Adrenal gland (tissue), 12 donors: ENCODE data around the gene VWA2. TPM values are rescaled to one million over a fixed set of nuclear protein-coding genes. Genes with fewer than 3 reads are reported as not detected.

ENCODE experiments used
- DNase-seq, 7 donors: peaks; one replicate each; pipeline ENCODE4 v3.0.0-alpha.2; 2019 to 2020
- H3K27ac ChIP-seq, 5 donors: fragments of 200-600 bp; sonication (generic) in 4 of 5; 1 replicate in 3 of 5; 2 replicates in 2 of 5; pipeline versions ENCODE4 v1.5.1 to v1.8.0; 2016 to 2020; ENCODE audit warnings: mild to moderate bottlenecking in 1 of 5
- H3K27me3 ChIP-seq: fragments of 200-600 bp; 2 replicates; pipeline ENCODE4 v1.8.0; 2021
- H3K36me3 ChIP-seq, 2 donors: fragments of 200-600 bp; replicated peaks in 1 of 2; 1 replicate in 1 of 2; 2 replicates in 1 of 2; pipeline versions ENCODE4 v1.5.1 to v1.8.0; 2018 to 2022
- H3K4me1 ChIP-seq, 2 donors: fragments of 200-600 bp; replicated peaks in 1 of 2; 1 replicate in 1 of 2; 2 replicates in 1 of 2; pipeline versions ENCODE4 v1.5.1 to v1.8.0; 2018 to 2021
- H3K4me3 ChIP-seq, 4 donors: fragments of 200-600 bp; sonication (generic) in 3 of 4; one replicate each; pipeline ENCODE4 v1.5.1; 2016 to 2018
- H3K9me3 ChIP-seq, 3 donors: fragments of 200-600 bp; sonication (generic) in 1 of 3; replicated peaks in 1 of 3; 1 replicate in 2 of 3; 2 replicates in 1 of 3; pipeline versions ENCODE4 v1.5.1 to v1.8.0; 2016 to 2021
- POLR2A ChIP-seq, 2 donors: fragments of 450-650 bp; IDR thresholded peaks; one replicate each; pipeline ENCODE4 v1.6.1; 2017; ENCODE audit warnings: antibody characterized with exemption in 2 of 2, mild to moderate bottlenecking in 2 of 2, moderate library complexity in 1 of 2
- WGBS, 4 donors: extraction: QIAGEN DNeasy Blood & Tissue Kit in 2 of 4; methylation state at CpG; one replicate each; pipeline versions ENCODE4 v1.1.5 to v1.1.7; 2013 to 2017; 5-methylcytosine and 5-hydroxymethylcytosine counted together
- intact Hi-C, 2 donors: fragments of 100-400 bp; cut with DNase I; formaldehyde crosslinking; loops; one replicate each; pipeline versions ENCODE4 v1.14.1 to v1.15.0; 2022 to 2023
- polyA plus RNA-seq, 3 donors: library from polyadenylated mRNA; stranded (reverse); fragments of 200-250 nt in 2 of 3; fragments of 350-450 nt in 1 of 3; fragmentation: Illumina TruSeq in 1 of 3; extraction: RNeasy Lipid Tissue Mini Kit (QIAGEN cat#74804) in 1 of 3; gene quantifications; one replicate each; pipeline ENCODE4 v1.2.3, GENCODE V29; 2013 to 2014
- total RNA-seq, 9 donors: library from RNA; depleted of rRNA in 4 of 9; stranded (reverse); fragments of >200 nt in 4 of 9; fragments of 120-200 nt in 1 of 9; fragmentation: NEBNext Ultra II Directional in 1 of 9; extraction: Animal tissue kit (Norgen Biotek cat#: 25700) in 1 of 9; gene quantifications; one replicate each; pipeline versions ENCODE4 v1.1.0 to v1.2.4, GENCODE V29; 2013 to 2023
- TF ChIP-seq, protein P1 (sequence below), 6 experiments: fragments of 450-650 bp in 4 of 6; fragments of 200-600 bp in 2 of 6; sonication (generic) in 1 of 6; IDR thresholded peaks; 1 replicate in 5 of 6; 2 replicates in 1 of 6; pipeline versions ENCODE4 v1.5.1 to v1.8.0; 2016 to 2021; ENCODE audit warnings: antibody characterized with exemption in 6 of 6, mild to moderate bottlenecking in 2 of 6, moderate library complexity in 1 of 6
- donor health status: healthy with polysubstance abuse.
- donor health status: Bipolar disorder and iron deficiency.
- donor health status: DM: yes; HTN: yes; CAD: no.
- donor health status: DM: no; HTN: no; CAD: no.
- donor health status: DM: no; HTN: no; CAD: no.
- donor health status: DM: yes; HTN: yes; CAD: no.

Gene VWA2
- total and polyA plus RNA-seq, 12 donors = 0.15 TPM; not detected in 11

DNA sequence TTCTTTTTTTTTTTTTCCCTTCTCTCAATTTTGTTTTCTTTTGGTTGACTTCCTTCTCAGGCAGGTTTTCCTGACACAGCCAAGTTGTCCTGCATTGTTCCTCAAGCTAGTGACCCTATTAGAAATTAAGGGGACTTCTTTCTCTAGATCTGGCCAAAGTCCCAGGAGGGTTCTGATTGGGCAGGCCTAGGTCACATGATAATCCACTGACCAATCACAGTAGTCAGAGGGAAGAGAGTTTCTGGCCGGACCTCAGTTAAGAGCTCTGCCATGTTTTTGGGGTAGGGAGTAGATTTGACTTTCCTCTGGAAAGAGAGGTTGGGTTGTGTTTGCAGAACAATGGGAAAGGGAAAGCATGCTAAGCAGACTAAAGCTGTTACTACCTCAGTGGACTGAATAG lies 16.2 kb downstream of the VWA2 start:
- no peak overlapping the region for H3K4me3 ChIP-seq
- intact Hi-C loops = no loop called here
- no peaks in the 10 kb centered on the region for H3K36me3 ChIP-seq
- WGBS, 4 donors = 50 to 89% (median 74%) methylated on average over 1 of the region's 1 CpG
- TF ChIP-seq, protein P1, sequence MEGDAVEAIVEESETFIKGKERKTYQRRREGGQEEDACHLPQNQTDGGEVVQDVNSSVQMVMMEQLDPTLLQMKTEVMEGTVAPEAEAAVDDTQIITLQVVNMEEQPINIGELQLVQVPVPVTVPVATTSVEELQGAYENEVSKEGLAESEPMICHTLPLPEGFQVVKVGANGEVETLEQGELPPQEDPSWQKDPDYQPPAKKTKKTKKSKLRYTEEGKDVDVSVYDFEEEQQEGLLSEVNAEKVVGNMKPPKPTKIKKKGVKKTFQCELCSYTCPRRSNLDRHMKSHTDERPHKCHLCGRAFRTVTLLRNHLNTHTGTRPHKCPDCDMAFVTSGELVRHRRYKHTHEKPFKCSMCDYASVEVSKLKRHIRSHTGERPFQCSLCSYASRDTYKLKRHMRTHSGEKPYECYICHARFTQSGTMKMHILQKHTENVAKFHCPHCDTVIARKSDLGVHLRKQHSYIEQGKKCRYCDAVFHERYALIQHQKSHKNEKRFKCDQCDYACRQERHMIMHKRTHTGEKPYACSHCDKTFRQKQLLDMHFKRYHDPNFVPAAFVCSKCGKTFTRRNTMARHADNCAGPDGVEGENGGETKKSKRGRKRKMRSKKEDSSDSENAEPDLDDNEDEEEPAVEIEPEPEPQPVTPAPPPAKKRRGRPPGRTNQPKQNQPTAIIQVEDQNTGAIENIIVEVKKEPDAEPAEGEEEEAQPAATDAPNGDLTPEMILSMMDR (IDR thresholded peaks at IDR 0.05) = no peak
- TF ChIP-seq POLR2A (IDR thresholded peaks at IDR 0.05) = no peak
- DNase-seq = no peak
- H3K27me3 ChIP-seq = no peaks in the 10 kb centered on the region
- no peaks in the 10 kb centered on the region for H3K4me1 ChIP-seq
- no peak overlapping the region for H3K27ac ChIP-seq
- no peaks in the 10 kb centered on the region for H3K9me3 ChIP-seq

DNA sequence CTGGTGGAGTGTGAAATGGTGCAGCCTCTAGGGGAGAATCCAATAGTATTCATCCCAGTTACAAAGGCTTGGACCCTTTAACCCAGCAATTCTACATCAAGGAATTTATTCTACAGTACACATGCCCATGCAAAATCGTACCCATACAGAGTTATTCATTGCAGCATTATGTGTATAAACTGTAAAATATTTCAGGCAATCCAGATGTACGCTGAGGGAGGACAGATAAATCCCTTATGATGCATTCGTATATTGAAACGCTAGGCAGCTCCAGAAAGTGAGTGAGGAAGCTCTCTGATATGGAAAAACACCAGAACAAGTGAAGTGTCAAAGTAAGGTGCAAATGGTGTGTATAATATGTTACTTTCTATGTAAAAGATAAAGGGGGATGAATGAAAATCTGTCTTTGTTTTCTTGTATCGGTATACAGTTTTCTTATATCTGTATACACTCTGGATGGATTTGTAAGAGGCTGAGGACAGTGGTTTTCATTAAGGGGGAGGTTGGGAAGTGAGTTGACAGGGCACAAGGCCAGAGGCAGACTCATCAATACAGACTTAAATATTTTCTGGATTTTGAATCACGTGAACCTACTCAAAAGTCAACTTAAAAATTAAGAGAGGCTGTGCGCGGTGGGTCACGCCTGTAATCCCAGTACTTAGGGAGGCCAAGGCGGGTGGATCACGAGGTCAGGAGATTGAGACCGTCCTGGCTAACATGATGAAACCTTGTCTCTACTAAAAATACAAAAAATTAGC lies 17.1 kb downstream of the VWA2 start:
- Histone ChIP-seq H3K4me3 (no peak overlapping the region), H3K27ac (no peak overlapping the region), H3K9me3 (no peaks in the 10 kb centered on the region), H3K4me1 (no peaks in the 10 kb centered on the region), H3K36me3 (no peaks in the 10 kb centered on the region), H3K27me3 (no peaks in the 10 kb centered on the region)
- 76 to 80% (median 79%) methylated on average over 12 of the region's 12 CpGs for WGBS, 4 donors
- no peak for DNase-seq
- intact Hi-C loops = no loop called here
- TF ChIP-seq POLR2A (IDR thresholded peaks at IDR 0.05) = no peak
- TF ChIP-seq, protein P1 (IDR thresholded peaks at IDR 0.05) = no peak

DNA sequence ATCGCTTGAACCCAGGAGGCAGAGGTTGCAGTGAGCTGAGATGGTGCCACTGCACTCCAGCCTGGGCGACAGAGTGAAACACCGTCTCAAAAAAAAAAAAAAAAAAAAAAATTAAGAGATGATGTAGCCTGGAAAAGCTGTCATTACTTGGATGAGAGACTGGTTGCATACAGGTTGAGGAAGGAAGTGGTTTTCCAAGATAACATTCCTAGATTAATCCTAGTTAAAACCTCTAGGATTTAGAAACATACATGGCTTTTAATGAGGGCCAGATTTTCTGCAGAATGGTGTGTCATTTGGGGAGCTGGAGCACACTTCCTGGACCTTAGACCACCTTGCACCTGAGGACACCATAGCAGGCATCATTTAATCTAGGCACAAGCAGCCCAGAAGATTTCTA lies 17.8 kb downstream of the VWA2 start:
- TF ChIP-seq POLR2A (IDR thresholded peaks at IDR 0.05) = no peak
- TF ChIP-seq, protein P1 (IDR thresholded peaks at IDR 0.05) = no peak
- H3K36me3 ChIP-seq = no peaks in the 10 kb centered on the region
- no peak overlapping the region for H3K4me3 ChIP-seq
- no peak overlapping the region for H3K27ac ChIP-seq
- WGBS, 4 donors = 71 to 77% (median 74%) methylated on average over 3 of the region's 3 CpGs
- no peaks in the 10 kb centered on the region for H3K9me3 ChIP-seq
- H3K4me1 ChIP-seq = no peaks in the 10 kb centered on the region
- no peak for DNase-seq
- intact Hi-C loops = no loop called here
- no peaks in the 10 kb centered on the region for H3K27me3 ChIP-seq

DNA sequence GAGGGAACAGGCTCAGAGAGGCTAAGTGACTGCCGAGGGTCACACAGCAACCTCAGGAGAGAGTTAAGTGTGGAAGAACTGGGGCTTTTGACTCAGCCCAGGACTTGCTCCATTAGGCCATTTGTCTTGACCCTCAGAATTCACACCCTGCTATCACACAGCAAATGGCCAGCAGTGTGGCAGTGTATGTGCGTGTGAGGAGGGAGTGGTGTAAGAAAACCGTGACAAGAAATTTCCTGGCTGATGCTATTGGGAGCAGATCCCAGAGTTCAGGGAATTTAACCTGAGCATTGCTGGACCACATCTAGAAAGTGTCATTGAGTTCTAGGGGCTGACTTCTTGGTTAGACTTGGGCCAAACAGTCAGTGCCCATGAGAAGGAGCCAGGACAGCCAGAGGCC lies 18.4 kb downstream of the VWA2 start:
- DNase-seq = no peak
- intact Hi-C loops = no loop called here
- no peaks in the 10 kb centered on the region for H3K4me1 ChIP-seq
- 64 to 80% (median 69%) methylated on average over 3 of the region's 3 CpGs for WGBS, 4 donors
- no peaks in the 10 kb centered on the region for H3K36me3 ChIP-seq
- no peaks in the 10 kb centered on the region for H3K9me3 ChIP-seq
- TF ChIP-seq, protein P1 (IDR thresholded peaks at IDR 0.05) = no peak
- TF ChIP-seq POLR2A (IDR thresholded peaks at IDR 0.05) = no peak
- H3K27me3 ChIP-seq = no peaks in the 10 kb centered on the region
- H3K27ac ChIP-seq = no peak overlapping the region
- no peak overlapping the region for H3K4me3 ChIP-seq
